H1 (cell line): ENCODE data around the gene GPRIN3. TPM values are rescaled to one million over a fixed set of nuclear protein-coding genes. Genes with fewer than 3 reads are reported as not detected.

Experiments used
- CTCF ChIA-PET: fragments of 300-600 bp; sonication (Branson Sonifier 250); formaldehyde crosslinking; loops from one replicate; lab custom pipeline; 2021; ENCODE audit not compliant: partially characterized antibody; lab: Charles Lee
- POLR2A ChIA-PET: fragments of 300-600 bp; sonication (Branson Sonifier 250); formaldehyde crosslinking; loops from one replicate; lab custom pipeline; 2021; ENCODE audit warnings: inconsistent platforms; ENCODE audit not compliant: partially characterized antibody; lab: Charles Lee
- DNase-seq, 2 experiments: peaks; one replicate each; pipeline versions ENCODE4 v3.0.0 to v3.0.0-alpha.2; 2010 to 2022; ENCODE audit warnings: low spot score in 2 of 2, low read depth in 1 of 2, mixed read lengths in 1 of 2
- FAIRE-seq: peaks from 2 replicates; lab custom pipeline; 2011; peaks lifted over from hg19 to GRCh38; lab: Jason Lieb, UNC
- H2AFZ ChIP-seq: 2 replicates; pipeline ENCODE4 v1.8.1; 2012; ENCODE audit warnings: low read length, inconsistent platforms
- H2AK5ac ChIP-seq: 2 replicates; pipeline ENCODE4 v1.6.1; 2013; ENCODE audit warnings: low read depth, low read length
- H2BK120ac ChIP-seq: replicated peaks from 2 replicates; pipeline ENCODE3; 2013; ENCODE audit warnings: low read depth, low read length, inconsistent platforms
- H2BK12ac ChIP-seq: 2 replicates; pipeline ENCODE4 v1.6.1; 2013; ENCODE audit warnings: low read depth, low read length
- H2BK15ac ChIP-seq: 2 replicates; pipeline ENCODE4 v1.6.1; 2013; ENCODE audit warnings: low read length
- H2BK20ac ChIP-seq: 2 replicates; pipeline ENCODE4 v1.6.1; 2013; ENCODE audit warnings: low read length
- H2BK5ac ChIP-seq: 2 replicates; pipeline ENCODE4 v1.6.1; 2013; ENCODE audit warnings: low read depth, low read length
- H3K14ac ChIP-seq: 2 replicates; pipeline ENCODE4 v1.6.1; 2013; ENCODE audit warnings: inconsistent platforms; ENCODE audit not compliant: insufficient read length
- H3K18ac ChIP-seq: 2 replicates; pipeline ENCODE4 v1.6.1; 2013; ENCODE audit warnings: low read length; ENCODE audit errors: extremely low read depth
- H3K23ac ChIP-seq: 2 replicates; pipeline ENCODE4 v1.6.1; 2013; ENCODE audit warnings: inconsistent platforms; ENCODE audit not compliant: insufficient read length
- H3K23me2 ChIP-seq: 2 replicates; pipeline ENCODE4 v1.6.1; 2013; ENCODE audit warnings: low read depth, low read length
- H3K27ac ChIP-seq: 2 replicates; pipeline ENCODE4 v1.6.1; 2011; ENCODE audit warnings: low read depth, low read length, inconsistent platforms
- H3K27me3 ChIP-seq, 4 experiments: replicated peaks in 1 of 4; 1 replicate in 1 of 4; 2 replicates in 3 of 4; pipeline versions ENCODE4 v1.6.1 to v1.8.1; 2011 to 2013; ENCODE audit warnings: low read length in 3 of 4, mild to moderate bottlenecking in 3 of 4, inconsistent platforms in 2 of 4, mixed read lengths in 2 of 4, moderate library complexity in 1 of 4; ENCODE audit not compliant: control insufficient read depth in 3 of 4, insufficient read depth in 3 of 4; ENCODE audit errors: extremely low read depth in 1 of 4
- H3K36me3 ChIP-seq, 4 experiments: 2 replicates each; pipeline versions ENCODE4 v1.6.1 to v1.8.1; 2011 to 2013; ENCODE audit warnings: mild to moderate bottlenecking in 4 of 4, low read length in 3 of 4, moderate library complexity in 2 of 4, control low read depth in 1 of 4, inconsistent platforms in 1 of 4; ENCODE audit not compliant: insufficient read depth in 4 of 4, control insufficient read depth in 2 of 4
- H3K4ac ChIP-seq: replicated peaks from 2 replicates; pipeline ENCODE3; 2013; ENCODE audit warnings: low read length, low read depth, mixed read lengths, inconsistent platforms; ENCODE audit not compliant: insufficient read length
- H3K4me1 ChIP-seq, 4 experiments: replicated peaks in 1 of 4; 1 replicate in 1 of 4; 2 replicates in 3 of 4; pipeline versions ENCODE4 v1.6.1 to v1.8.1; 2011 to 2013; ENCODE audit warnings: low read length in 3 of 4, inconsistent platforms in 2 of 4, mixed read lengths in 1 of 4; ENCODE audit not compliant: insufficient read depth in 4 of 4, control insufficient read depth in 3 of 4
- H3K4me2 ChIP-seq, 2 experiments: 2 replicates each; pipeline versions ENCODE4 v1.6.1 to v1.8.1; 2011 to 2013; ENCODE audit warnings: low read depth in 2 of 2, low read length in 2 of 2, control low read depth in 1 of 2, inconsistent platforms in 1 of 2, mild to moderate bottlenecking in 1 of 2; ENCODE audit not compliant: insufficient read depth in 1 of 2
- H3K4me3 ChIP-seq, 4 experiments: fragments of 200-600, 300-600 bp in 1 of 4; sonication (generic), shearing (Covaris generic), sonication (Bioruptor Twin) in 1 of 4; 2 replicates each; pipeline versions ENCODE4 v1.5.1 to v1.8.1; 2011 to 2016; ENCODE audit warnings: low read length in 4 of 4, low read depth in 3 of 4, control low read depth in 2 of 4, inconsistent platforms in 2 of 4, mild to moderate bottlenecking in 2 of 4, mixed read lengths in 1 of 4, moderate library complexity in 1 of 4; ENCODE audit not compliant: insufficient read depth in 2 of 4; ENCODE audit errors: extremely low read depth in 1 of 4
- H3K56ac ChIP-seq: replicated peaks from 2 replicates; pipeline ENCODE3; 2013; ENCODE audit warnings: low read depth, mild to moderate bottlenecking, mixed read lengths, low read length, inconsistent platforms; ENCODE audit not compliant: insufficient read length
- H3K79me1 ChIP-seq: 2 replicates; pipeline ENCODE4 v1.6.1; 2013; ENCODE audit warnings: low read depth, low read length, control low read depth
- H3K79me2 ChIP-seq, 2 experiments: 2 replicates each; pipeline versions ENCODE4 v1.6.1 to v1.8.1; 2012 to 2013; ENCODE audit warnings: low read length in 2 of 2, mild to moderate bottlenecking in 2 of 2, inconsistent platforms in 1 of 2; ENCODE audit not compliant: insufficient read depth in 2 of 2, control insufficient read depth in 1 of 2
- H3K9ac ChIP-seq, 4 experiments: replicated peaks in 1 of 4; 1 replicate in 1 of 4; 2 replicates in 3 of 4; pipeline versions ENCODE4 v1.6.1 to v1.8.1; 2011 to 2013; ENCODE audit warnings: low read depth in 3 of 4, low read length in 3 of 4, control low read depth in 2 of 4, mild to moderate bottlenecking in 2 of 4, moderate library complexity in 2 of 4, inconsistent platforms in 1 of 4; ENCODE audit errors: extremely low read depth in 1 of 4
- H3K9me3 ChIP-seq, 2 experiments: 2 replicates each; pipeline versions ENCODE4 v1.6.1 to v1.8.1; 2012 to 2013; ENCODE audit warnings: mild to moderate bottlenecking in 2 of 2, moderate library complexity in 2 of 2, control low read depth in 1 of 2, inconsistent platforms in 1 of 2, low read depth in 1 of 2, low read length in 1 of 2, mixed read lengths in 1 of 2; ENCODE audit not compliant: insufficient read depth in 2 of 2
- H4K20me1 ChIP-seq, 2 experiments: replicated peaks in 1 of 2; 2 replicates each; pipeline versions ENCODE3 to v1.8.1; 2011 to 2013; ENCODE audit warnings: inconsistent platforms in 2 of 2, low read length in 2 of 2, mild to moderate bottlenecking in 1 of 2; ENCODE audit not compliant: insufficient read depth in 2 of 2, control insufficient read depth in 1 of 2
- H4K5ac ChIP-seq: 2 replicates; pipeline ENCODE4 v1.6.1; 2013; ENCODE audit warnings: low read length, low read depth, mixed read lengths, inconsistent platforms; ENCODE audit not compliant: insufficient read length
- H4K8ac ChIP-seq: 2 replicates; pipeline ENCODE4 v1.8.0; 2013; ENCODE audit warnings: mild to moderate bottlenecking, moderate library complexity, low read length, inconsistent platforms; ENCODE audit not compliant: insufficient read depth; ENCODE audit errors: extremely low read depth
- H4K91ac ChIP-seq: replicated peaks from 2 replicates; pipeline ENCODE3; 2013; ENCODE audit warnings: low read length, mixed read lengths, inconsistent platforms; ENCODE audit not compliant: insufficient read length
- BCL11A ChIP-seq, 2 experiments: IDR thresholded peaks; one replicate each; pipeline ENCODE4 v1.6.1; 2011; ENCODE audit warnings: low read depth in 2 of 2, low read length in 2 of 2, mild to moderate bottlenecking in 2 of 2
- CBX8 ChIP-seq: fragments of 300-800, 300-1000 bp; sonication (generic); IDR thresholded peaks from 2 replicates; pipeline ENCODE4 v1.7.1; 2016; ENCODE audit warnings: low read depth, low read length, borderline replicate concordance
- CHD1 ChIP-seq: IDR thresholded peaks from 2 replicates; pipeline ENCODE4 v1.6.1; 2012; ENCODE audit warnings: low read depth, low read length, improper control_type of control experiment
- JUND ChIP-seq: IDR thresholded peaks from 2 replicates; pipeline ENCODE4 v1.6.1; 2011; ENCODE audit warnings: mild to moderate bottlenecking, improper control_type of control experiment, low read length
- POLR2A ChIP-seq, 2 experiments: IDR thresholded peaks; 1 replicate in 1 of 2; 2 replicates in 1 of 2; pipeline ENCODE4 v1.6.1; 2011; ENCODE audit warnings: low read depth in 2 of 2, low read length in 2 of 2, mild to moderate bottlenecking in 2 of 2; ENCODE audit errors: control extremely low read depth in 1 of 2
- RAD21 ChIP-seq, 2 experiments: IDR thresholded peaks in 1 of 2; conservative IDR thresholded peaks in 1 of 2; 2 replicates each; pipeline ENCODE4 v1.6.1; 2011; ENCODE audit warnings: low read depth in 2 of 2, low read length in 2 of 2, improper control_type of control experiment in 1 of 2, inconsistent platforms in 1 of 2, mild to moderate bottlenecking in 1 of 2, moderate library complexity in 1 of 2
- RBBP5 ChIP-seq: IDR thresholded peaks from 2 replicates; pipeline ENCODE4 v1.7.1; 2012; ENCODE audit warnings: low read depth, mild to moderate bottlenecking, inconsistent platforms, low read length, moderate library complexity, borderline replicate concordance
- TAF7 ChIP-seq: optimal IDR thresholded peaks from 2 replicates; pipeline ENCODE3; 2011; ENCODE audit warnings: low read depth, mild to moderate bottlenecking, inconsistent platforms, low read length, moderate library complexity, borderline replicate concordance
- WGBS, 2 experiments: shearing (Covaris generic) in 1 of 2; methylation state at CpG; one replicate each; pipeline versions ENCODE4 v1.1.6 to v1.1.7; 2013 to 2015; ENCODE audit warnings: low lambda C conversion rate in 2 of 2, mixed read lengths in 2 of 2, inconsistent platforms in 1 of 2, low coverage in 1 of 2, missing lambda C conversion rate in 1 of 2; ENCODE audit not compliant: insufficient replicate concordance in 2 of 2, insufficient coverage in 1 of 2, insufficient read length in 1 of 2; ENCODE audit errors: extremely low coverage in 1 of 2, missing lambda C conversion rate in 1 of 2; 5-methylcytosine and 5-hydroxymethylcytosine counted together
- polyA plus RNA-seq, 7 experiments: library from polyadenylated mRNA; depleted of rRNA in 3 of 7; stranded (reverse) in 5 of 7; unstranded in 2 of 7; fragments of >200 nt in 5 of 7; fragments of 200-250 nt in 2 of 7; gene quantifications; 1 replicate in 5 of 7; 2 replicates in 1 of 7; 4 replicates in 1 of 7; pipeline versions ENCODE4 v1.2.1 to v1.2.3, GENCODE V29; 2011 to 2013; ENCODE audit warnings: missing spikeins in 2 of 7, mixed read lengths in 2 of 7
- total RNA-seq: library from RNA; stranded (reverse); fragmentation: NEBNext Ultra II Directional; extraction: Animal tissue kit (Norgen Biotek cat#: 25700); gene quantifications from 2 replicates; pipeline ENCODE4 v1.2.1, GENCODE V29; 2021
- TF ChIP-seq, protein P1 (sequence below): IDR thresholded peaks from 2 replicates; pipeline ENCODE4 v1.6.1; 2012; ENCODE audit warnings: low read length, inconsistent platforms
- TF ChIP-seq, protein P2 (sequence below): IDR thresholded peaks from 2 replicates; pipeline ENCODE4 v1.6.1; 2012; ENCODE audit warnings: inconsistent platforms

GPRIN3 gene
- total and polyA plus RNA-seq, 2 of the 8 experiments (the other 6 are each of a cell fraction or from before 2014, with no cell fraction given): 0.17 to 1.4 TPM

DNA sequence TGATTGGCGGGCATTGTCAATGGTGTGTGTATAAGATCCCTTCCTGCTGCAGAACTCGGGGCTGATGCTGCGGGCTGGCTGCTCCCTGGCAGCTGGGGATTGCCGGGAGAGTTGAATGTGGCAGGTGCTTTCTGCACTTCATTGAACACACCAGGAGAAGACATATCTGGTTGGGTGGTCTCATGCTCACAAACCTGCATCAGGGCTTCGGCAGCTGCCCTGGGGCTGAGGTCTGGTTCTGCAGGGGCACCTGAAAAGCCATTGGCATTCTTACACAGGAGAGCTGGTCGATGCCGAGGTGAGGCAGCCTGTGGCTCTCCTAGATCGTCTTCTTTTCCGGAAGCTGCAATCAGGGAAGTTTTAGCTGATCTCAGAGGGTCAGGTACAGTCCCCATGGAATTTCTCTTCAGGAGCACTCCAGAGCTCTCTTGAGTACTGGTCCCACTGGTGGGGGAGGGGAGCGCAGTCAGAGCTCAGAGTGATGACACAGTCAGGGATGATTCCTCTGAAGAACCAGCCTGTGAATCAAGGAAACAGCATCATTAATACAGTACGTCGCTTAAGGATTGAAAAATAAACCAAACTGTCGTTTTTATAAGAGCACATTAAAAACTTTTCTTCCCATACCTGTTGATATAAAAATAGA, 57.8 kb downstream of the GPRIN3 start:
- POLR2A ChIA-PET: no interaction called here
- no peaks in the 10 kb centered on the region; a peak in 1 of 7 replicates for H3K4me1 ChIP-seq
- no peak overlapping the region for H2BK120ac ChIP-seq
- no peaks in the 10 kb centered on the region for H3K36me3 ChIP-seq
- H3K9me3 ChIP-seq: no peaks in the 10 kb centered on the region
- H4K20me1 ChIP-seq: no peaks in the 10 kb centered on the region
- no peak overlapping the region for H3K27ac ChIP-seq
- no peak overlapping the region for H3K14ac ChIP-seq
- no peak for DNase-seq
- no peak overlapping the region for H2AFZ ChIP-seq
- H3K4ac ChIP-seq: no peak overlapping the region
- no peaks in the 10 kb centered on the region for H3K27me3 ChIP-seq
- no peak overlapping the region for H2BK15ac ChIP-seq
- H3K4me3 ChIP-seq: no peak overlapping the region
- WGBS, 2 experiments: 87% methylated on average over 13 of the region's 13 CpGs; no CpG with 5 or more reads in 1 of the 2 experiments
- no peak overlapping the region for H2BK12ac ChIP-seq
- H2AK5ac ChIP-seq: no peak overlapping the region
- no peak overlapping the region for H3K23ac ChIP-seq
- H2BK20ac ChIP-seq: no peak overlapping the region
- no peak for FAIRE-seq
- no peak overlapping the region for H4K5ac ChIP-seq
- H4K8ac ChIP-seq: no peak overlapping the region
- no peaks in the 10 kb centered on the region; the same call in 1 of the 2 replicates for H3K23me2 ChIP-seq
- no peak overlapping the region for H4K91ac ChIP-seq
- H3K18ac ChIP-seq: no peak overlapping the region
- H3K56ac ChIP-seq: no peak overlapping the region
- no peaks in the 10 kb centered on the region for H3K79me2 ChIP-seq
- H2BK5ac ChIP-seq: no peak overlapping the region
- no peaks in the 10 kb centered on the region for H3K79me1 ChIP-seq
- H3K4me2 ChIP-seq: no peak overlapping the region
- H3K9ac ChIP-seq: no peak overlapping the region
- CTCF ChIA-PET: interaction anchor here (0.6 to 2.7 kb wide), 6 partner anchors 11 to 188 kb away, joined by 3 to 10 read pairs (median 4); no protein-coding TSS in a partner anchor
- TF ChIP-seq CBX8: no peak
- TF ChIP-seq, protein P1, sequence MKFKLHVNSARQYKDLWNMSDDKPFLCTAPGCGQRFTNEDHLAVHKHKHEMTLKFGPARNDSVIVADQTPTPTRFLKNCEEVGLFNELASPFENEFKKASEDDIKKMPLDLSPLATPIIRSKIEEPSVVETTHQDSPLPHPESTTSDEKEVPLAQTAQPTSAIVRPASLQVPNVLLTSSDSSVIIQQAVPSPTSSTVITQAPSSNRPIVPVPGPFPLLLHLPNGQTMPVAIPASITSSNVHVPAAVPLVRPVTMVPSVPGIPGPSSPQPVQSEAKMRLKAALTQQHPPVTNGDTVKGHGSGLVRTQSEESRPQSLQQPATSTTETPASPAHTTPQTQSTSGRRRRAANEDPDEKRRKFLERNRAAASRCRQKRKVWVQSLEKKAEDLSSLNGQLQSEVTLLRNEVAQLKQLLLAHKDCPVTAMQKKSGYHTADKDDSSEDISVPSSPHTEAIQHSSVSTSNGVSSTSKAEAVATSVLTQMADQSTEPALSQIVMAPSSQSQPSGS: no peak
- TF ChIP-seq RBBP5: no peak
- TF ChIP-seq, protein P2, sequence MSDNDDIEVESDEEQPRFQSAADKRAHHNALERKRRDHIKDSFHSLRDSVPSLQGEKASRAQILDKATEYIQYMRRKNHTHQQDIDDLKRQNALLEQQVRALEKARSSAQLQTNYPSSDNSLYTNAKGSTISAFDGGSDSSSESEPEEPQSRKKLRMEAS: no peak
- no peak for TF ChIP-seq JUND
- no peak for TF ChIP-seq POLR2A (IDR thresholded peaks at IDR 0.05; ENCODE audit: control extremely low read depth in 1 of 2, low read depth in 2 of 2, low read length in 2 of 2)
- no peak for TF ChIP-seq TAF7
- TF ChIP-seq CHD1: no peak
- TF ChIP-seq BCL11A (IDR thresholded peaks at IDR 0.05; ENCODE audit: low read depth in 2 of 2, low read length in 2 of 2): no peak
- TF ChIP-seq RAD21 (IDR thresholded peaks at IDR 0.05 in 1 of 2, conservative IDR thresholded peaks at IDR 0.05 in 1 of 2; ENCODE audit: low read depth in 2 of 2, low read length in 2 of 2): no peak
